Iris pigment epithelial cell (primary cell): ENCODE data around the gene TREML4.
"Not testable (repeated sequence)": the region's sequence is repeated elsewhere in the genome, so short reads cannot be mapped to it uniquely, and the experiment has no call there.

Experiments
- DNase-seq: peaks from one replicate; pipeline ENCODE4 v3.0.0-alpha.2; 2011; ENCODE audit warnings: low read depth

Gene TREML4

GRCh38 chr6:41228096-41228495 lies at the start of gene TREML4:
TSS of gene TREML4 (plus strand) at chr6:41228349. CDS start at chr6:41228428, 79 bp downstream.
- DNase-seq: no peak

GRCh38 chr6:41179163-41179562 lies 49.0 kb upstream of the TREML4 start:
- no peak for DNase-seq

GRCh38 chr6:41181566-41181965 lies 46.6 kb upstream of the TREML4 start:
- DNase-seq: no peak

- peak; percentile 75 for DNase-seq
These were observed 45.8 kb upstream of the TREML4 start for GRCh38 chr6:41182069-41183034.

GRCh38 chr6:41184761-41185160 lies 43.4 kb upstream of the TREML4 start:
- DNase-seq: no peak

GRCh38 chr6:41186031-41186562 lies 42.1 kb upstream of the TREML4 start:
- no peak for DNase-seq

- no peak for DNase-seq
These were observed 39.9 kb upstream of the TREML4 start for GRCh38 chr6:41187924-41188886.

- DNase-seq: not testable (repeated sequence)
These were observed 39.1 kb upstream of the TREML4 start for GRCh38 chr6:41189046-41189445.

- DNase-seq: no peak
These were observed 38.2 kb upstream of the TREML4 start for GRCh38 chr6:41189967-41190366.

- DNase-seq: no peak
These were observed 37.4 kb upstream of the TREML4 start for GRCh38 chr6:41190791-41191190.

GRCh38 chr6:41191569-41191968 lies 36.6 kb upstream of the TREML4 start:
- DNase-seq: peak; percentile 35

GRCh38 chr6:41193171-41193734 lies 34.9 kb upstream of the TREML4 start:
- no peak for DNase-seq

- no peak for DNase-seq
These were observed 34.3 kb upstream of the TREML4 start for GRCh38 chr6:41193884-41194283.

GRCh38 chr6:41194386-41194785 lies 33.8 kb upstream of the TREML4 start:
- DNase-seq: no peak

- DNase-seq: no peak
These were observed 30.9 kb upstream of the TREML4 start for GRCh38 chr6:41197234-41197633.

- no peak for DNase-seq
These were observed 28.4 kb upstream of the TREML4 start for GRCh38 chr6:41199552-41200246.

GRCh38 chr6:41200296-41200900 lies 27.8 kb upstream of the TREML4 start:
- DNase-seq: peak; percentile 51

- DNase-seq: no peak
These were observed 27.0 kb upstream of the TREML4 start, which contains the start of gene TREML2 for GRCh38 chr6:41200901-41201763. TSS of gene TREML2 (minus strand) at chr6:41201149. CDS start at chr6:41201008, 141 bp downstream.

GRCh38 chr6:41201764-41202173 lies 26.4 kb upstream of the TREML4 start:
- no peak for DNase-seq

GRCh38 chr6:41204156-41204555 lies 24.0 kb upstream of the TREML4 start:
- no peak for DNase-seq
